NCI-H2196 treated with DMSO at 0.1 percent for 48 hours (cell line): Measurements from ENCODE around the gene SPTBN1.

Source experiments
- DNase-seq: peaks from one replicate; lab custom pipeline; 2025; ENCODE audit not compliant: unreplicated experiment; lab: John Stamatoyannopoulos, UW

The SPTBN1 gene

DNA sequence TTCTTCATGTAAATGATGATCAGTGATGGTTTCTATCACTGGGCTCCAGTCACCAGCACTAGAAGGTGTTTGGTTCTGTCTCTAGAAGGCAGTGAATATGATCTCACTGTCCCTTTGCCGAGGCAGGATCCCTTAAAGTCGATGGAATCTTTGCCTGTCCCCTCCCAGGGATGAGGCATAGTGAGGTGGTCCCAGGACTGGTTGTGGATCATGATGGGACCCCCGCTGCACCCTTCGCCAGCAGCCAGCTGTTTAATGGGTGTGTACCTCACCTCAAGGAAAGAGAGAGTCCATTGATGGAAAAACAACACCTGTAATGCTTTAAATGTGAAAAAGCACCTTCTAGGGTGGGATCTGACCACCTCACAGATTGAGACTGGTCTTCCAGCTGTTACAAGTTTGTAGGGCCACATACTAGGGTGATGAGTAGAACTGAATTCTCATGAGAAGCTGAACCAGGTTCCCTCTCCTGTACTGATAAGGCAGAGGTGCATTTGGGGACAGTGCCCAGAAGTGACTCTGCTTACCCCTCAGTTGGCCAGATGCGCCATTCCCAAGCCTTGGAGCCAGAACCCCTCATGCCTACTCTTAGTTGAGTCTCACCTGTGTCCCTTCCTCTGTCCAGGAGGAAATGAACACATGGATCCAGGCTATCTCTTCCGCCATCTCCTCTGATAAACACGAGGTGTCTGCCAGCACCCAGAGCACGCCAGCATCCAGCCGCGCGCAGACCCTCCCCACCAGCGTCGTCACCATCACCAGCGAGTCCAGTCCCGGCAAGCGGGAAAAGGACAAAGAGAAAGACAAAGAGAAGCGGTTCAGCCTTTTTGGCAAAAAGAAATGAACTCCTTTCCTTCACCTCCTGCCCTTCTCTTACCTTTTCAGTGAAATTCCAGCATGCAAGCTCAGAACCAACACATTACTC, 211.9 kb downstream of the SPTBN1 start:
- no peak for DNase-seq

DNA sequence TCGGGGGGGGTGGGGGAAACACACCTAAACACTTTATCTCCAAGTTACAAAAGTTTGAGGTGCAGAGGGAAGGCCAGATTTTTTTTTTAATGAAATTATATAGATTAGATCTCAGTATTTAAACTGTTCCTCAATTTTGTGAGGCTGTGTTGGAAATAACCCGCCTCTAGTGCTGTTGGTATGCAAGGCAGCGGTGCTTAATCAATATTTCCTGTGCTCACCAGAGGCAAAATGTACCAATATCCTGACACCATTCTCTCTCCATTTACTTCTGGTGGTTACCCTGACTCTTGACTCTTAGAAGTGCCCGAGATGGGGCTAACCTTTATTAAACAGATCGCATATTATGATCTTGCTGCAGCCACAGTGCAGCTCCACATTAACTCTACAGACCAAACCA, 212.6 kb downstream of the SPTBN1 start:
- no peak for DNase-seq

DNA sequence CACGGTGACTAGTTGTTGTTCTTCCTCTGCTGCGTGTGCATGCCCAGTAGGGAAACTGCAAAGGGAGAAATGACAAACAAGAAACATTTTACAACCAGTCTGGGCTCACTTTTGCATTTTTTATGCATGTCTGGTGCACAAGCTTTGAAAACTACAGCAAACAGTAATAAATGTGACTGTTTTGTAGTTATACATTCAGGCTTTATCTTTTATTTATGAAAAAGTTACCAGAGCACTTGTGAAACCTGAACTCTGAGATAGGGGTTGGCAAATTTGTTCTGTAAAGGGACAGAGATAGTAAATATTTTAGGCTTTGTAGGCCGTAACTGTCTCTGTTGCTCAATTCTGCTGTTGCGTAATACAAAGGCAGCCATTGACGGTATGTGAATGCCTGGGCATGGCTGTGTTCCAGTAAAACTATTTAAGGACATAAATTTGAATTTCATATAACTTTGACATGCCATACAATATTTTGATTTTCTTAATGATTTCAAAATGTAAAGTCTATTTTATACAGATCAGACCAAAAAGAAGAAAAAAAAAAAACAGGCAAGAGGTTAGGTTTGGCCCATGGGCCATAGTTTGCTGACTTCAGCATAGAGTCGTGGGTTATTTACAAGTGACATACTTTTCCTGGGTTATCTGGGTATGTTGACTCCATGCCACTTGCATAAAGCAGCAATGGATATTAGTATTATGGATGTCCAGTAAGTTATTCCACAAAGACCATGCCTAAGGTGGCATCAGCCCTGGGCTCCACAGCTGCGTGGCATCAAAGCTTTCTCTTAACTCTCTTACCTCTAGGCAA, 213.8 kb downstream of the SPTBN1 start:
- no peak for DNase-seq

DNA sequence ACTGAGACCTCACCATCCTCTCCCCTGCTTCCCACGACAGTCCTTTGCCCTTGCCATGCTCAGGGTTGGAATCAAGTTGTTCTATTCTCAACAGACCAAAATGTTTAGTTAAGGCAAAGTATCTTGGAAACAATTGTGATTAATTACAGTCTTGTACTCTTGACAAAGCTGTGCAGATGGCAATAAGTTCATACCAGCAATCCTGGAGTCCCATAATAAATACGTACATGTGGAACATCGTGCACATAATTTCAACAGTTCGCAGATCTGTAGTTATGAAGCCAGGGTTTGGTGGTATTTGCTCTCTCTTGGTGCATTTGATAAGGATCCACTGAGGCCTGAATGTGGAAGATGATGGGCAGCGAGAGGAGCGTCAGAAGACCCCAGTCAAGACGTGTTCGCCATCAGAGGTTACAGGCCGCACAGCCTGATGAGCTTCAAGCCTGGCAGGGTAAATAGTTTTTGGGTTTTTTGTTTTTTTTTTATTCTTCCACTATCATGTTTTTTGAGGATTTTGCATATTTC, 214.4 kb downstream of the SPTBN1 start:
- no peak for DNase-seq

DNA sequence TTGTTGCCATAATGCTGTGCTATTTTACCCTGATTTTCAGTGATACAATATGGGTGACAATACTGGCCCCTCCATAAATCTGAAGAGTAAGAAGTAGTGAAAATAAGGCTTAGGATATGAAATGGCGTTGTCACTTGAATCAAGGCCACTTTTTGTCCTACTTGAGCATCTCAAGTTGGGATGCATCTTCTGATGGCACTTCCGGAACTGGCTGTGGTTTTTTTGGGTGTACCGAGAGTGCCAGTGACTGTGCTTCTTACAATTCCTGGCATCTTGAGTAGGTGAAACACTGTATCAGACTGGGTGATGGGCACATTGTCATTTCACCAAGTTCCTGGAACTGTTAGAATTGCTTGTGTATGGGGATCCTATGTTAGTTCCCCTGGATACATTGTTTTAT, 214.9 kb downstream of the SPTBN1 start:
- DNase-seq, result no peak

DNA sequence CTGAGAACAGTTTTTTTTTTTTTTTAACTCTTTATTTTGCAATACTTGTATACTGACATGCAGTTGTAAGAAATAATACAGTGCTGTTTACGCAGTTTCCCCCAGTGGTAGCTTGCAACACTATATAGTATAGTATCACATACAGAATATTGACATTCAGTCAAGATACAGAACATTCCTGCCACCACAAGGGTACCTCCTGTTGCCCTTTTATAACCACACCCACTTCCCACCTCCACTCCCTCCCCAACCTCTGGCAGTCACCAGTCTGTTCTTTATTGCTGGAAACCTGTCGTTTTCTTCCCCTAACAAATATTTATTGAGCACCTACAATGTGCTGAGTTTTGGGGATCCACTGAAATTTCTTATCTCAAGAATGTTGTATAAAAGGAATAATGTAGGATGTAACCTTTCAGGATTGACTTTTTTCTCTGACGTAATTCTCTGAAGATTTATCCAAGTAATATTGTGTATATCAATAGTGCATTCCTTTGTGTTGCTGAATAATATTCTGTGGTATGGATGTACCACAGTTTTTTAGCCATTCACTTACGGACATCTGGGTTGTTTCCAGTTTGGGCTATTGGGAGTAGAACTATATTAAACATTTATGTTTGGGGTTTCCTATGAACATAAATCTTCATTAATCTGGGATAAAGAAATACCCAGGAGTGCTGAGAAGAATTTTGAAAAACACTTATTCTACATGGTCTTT, 215.9 kb downstream of the SPTBN1 start:
- DNase-seq, result no peak

DNA sequence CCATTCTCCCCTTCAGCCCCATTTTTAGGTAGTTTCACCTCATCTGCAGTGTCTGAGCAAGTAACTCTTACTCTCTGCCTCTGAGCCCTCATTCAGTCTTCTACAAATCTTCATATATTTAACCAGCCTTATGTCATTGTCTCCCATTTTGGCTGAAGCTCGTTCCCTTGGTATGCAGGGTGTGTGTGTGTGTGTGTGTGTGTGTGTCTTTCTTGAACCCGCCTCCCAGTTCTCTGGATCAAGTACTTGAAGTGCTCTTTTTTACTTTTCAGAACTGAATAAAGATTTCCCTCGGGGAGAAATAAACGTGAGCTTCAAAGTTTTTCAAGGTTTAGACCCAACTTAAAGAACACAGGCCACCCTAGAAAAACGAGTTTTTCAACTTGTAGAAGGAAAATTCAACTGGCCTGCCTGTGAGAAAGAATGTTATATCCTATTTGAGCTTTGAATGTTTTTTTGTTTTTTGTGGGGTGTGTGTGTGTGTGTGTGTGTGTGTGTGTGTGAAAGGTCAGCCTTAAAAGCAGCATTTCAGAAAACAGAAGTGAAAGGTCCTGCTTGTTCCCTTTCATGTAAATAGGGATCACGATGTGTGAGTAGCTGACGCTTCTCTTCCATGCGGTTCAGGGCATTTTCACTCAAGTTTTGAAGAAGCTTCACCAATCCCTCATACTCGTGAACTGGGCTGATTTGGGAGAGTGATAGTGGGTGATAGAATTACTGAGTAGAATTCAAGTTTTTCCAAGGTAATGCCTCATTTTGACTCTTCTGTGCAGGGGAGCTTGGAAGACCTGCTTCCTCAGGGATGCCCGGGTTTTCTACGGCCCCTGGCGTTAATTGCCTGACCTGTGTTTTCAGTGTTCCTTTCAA, 216.7 kb downstream of the SPTBN1 start:
- DNase-seq, result no peak

DNA sequence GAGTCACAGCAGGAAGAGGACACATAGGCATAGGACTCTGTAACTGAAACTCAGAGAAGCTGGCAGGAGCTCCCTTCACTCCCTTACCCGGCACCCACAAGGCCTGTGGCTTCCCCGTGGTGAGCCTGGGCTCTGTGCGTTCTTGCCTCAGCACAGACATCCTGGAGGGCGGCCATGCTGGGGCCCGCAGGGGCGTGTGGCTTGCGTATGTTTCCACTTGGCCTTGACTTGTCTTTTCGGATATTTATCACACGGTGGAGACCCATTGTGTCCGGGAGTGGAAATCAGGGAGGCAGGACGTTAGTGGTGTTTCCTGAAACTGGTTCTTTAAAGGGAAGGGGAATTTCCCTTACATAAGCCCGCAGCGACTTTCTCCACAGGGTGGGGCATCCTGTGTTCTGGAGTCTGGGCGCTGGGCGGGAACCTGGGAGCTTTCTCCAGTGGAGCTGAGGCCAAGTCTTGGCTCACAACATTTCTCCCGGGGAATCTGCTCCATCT, 217.4 kb downstream of the SPTBN1 start:
- DNase-seq, result no peak

DNA sequence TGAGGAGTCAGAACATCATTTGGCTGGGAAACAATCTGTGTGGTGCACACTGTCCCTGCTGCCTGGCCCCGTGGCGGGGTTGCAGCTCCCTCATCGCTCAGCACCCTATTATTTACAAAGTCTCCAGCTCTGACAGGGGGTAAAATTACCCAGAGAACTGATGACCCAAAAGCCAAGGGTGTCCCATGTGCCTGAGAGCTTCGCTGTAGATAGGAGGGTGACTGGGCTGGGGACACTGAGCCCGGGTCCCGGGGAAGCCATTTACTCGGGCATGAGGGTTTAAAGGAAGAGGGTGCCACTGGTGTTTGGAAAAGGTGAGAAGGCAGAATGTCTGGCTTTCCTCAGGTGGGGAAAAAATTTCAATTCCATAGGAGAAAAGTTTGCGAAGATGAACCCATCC, 219.2 kb downstream of the SPTBN1 start:
- no peak for DNase-seq

DNA sequence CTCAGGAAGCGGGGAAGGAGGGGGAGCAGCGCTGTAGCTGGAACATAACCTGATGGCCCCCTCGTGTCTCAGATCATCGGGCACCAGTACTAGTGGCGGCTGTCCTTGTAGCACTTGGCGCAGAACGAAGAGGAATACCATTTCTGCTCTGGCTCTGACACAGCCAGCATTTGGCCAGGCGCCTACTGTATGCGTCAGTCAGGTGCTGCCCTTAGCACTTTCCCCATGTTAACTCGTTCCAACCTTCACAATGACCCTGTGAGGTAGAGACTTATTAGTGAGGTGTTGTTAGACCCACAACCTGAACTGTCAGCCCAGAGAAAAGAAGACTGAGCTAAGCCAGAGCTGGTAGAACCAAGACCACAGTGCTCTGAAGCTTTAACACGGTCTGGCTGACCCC, 219.6 kb downstream of the SPTBN1 start:
- DNase-seq, result no peak

DNA sequence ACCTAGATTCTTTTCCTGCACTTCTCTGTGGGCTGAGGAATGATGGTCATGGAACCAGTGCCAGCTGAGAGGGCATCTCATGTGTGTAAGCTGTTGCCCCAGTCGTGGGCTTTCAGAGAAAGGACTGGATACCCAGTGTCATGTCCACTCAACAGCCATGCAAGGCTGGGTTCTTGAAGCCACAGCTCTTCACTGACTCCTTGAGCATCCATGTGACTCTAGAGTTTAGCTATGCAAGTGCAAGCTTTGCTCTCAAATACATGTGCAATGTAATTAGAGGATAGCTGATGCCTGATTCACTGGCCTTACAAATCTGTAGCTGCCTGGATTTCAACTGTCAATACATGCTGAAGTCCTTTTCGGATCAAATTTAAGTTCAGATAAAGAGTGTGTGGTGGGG, 220.5 kb downstream of the SPTBN1 start:
- DNase-seq, result no peak

DNA sequence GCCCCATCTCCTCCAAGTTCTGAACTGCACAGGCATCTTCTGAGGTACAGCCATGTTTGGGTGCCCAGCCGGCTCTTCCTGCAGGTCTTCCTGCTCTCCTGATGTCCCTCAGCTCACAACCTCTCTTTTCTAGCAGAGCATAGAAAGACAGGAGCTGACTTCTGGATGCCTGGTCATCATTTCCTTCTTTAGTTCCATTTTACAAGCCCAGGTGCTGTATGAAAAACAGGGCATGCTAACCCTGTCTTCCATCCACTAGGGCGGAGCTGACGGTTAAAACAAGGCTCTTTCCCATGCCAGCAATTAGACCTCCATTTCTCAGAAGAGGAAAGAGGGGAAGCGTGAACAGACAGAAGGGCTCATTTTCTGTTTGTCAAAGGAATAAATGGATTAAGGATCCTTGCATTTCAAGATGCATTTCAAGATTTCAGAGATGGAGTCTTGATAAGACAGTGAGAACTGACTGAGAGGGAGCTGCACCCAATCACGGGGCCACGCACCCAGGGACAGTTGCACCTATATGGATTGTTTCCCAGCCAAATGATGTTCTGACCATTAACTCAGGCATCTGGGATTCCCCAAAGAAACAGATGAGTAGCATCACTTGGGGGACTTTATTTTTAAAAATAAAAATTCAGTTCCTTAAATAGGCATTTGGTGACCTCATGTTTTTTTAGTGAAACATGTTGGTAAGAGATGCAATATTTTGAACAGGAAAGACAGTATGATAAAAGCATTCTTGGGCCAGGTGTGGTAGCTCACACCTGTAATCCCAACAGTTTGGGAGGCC, 221.5 kb downstream of the SPTBN1 start:
- no peak for DNase-seq

DNA sequence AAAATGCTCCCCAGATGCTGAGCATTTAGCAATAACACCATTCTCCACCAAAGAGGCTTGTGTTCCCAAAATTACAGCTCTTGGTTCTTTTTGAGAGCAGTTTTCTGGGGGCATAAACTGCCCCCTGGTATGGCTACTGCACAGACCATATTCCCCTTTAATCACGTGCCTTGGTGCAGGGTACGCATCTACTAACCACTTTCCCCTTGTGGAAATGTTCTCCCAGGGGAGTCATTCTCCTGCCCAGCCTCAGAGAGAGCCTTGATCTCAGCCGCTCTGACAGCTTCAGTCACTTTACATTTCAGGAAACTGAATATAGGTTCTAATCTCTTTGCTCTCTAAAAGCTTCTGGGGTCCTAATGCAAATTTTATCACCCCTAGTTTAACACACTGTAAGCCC, 222.6 kb downstream of the SPTBN1 start:
- DNase-seq, result no peak

DNA sequence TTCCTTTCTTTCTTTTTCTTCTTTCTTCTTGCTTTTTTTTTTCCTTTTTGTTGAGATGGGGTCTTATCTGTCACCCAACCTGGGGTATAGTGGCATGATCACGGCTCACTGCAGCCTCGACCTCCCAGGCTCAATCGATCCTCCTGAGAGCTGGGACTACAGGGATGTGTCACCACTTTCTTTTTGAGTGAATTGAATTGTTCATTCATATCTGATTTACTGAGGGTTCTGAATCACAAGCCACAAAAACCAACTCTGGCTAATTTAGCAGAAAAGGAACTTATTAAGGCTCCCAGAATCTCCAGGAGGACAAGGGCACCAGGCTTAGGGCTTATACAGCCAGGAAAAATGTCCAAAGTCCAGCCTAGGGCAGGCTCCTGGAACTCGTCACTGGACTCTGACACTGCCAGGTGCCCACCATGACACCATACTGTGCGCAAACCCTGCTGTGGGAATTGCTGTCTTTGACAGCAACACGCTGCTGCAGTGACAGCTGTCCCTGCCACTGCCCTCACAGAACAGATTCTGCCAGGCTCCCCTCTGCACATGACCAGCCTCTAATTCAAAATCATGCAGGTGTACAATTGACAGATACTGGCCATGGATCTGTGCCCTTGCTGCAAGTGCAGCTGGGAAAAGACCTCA, 224.4 kb downstream of the SPTBN1 start:
- no peak for DNase-seq

DNA sequence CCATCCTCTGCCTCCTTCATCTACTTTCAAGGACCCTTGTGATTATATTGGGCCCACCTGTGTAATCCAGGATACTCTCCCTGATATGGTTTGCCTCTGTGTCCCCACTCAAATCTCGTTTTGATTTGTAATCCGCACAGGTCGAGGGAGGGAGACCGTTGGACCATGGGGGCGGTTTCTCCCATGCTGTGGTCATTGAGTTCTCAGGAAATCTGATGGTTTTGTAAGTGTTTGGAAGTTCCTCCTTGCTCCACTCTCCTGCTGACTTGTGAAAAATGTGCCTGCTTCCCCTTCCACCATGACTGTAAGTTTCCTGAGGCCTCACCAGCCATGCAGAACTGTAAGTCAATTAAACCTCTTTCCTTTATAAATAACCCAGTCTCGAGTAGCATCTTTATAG, 225.3 kb downstream of the SPTBN1 start:
- DNase-seq, result no peak

DNA sequence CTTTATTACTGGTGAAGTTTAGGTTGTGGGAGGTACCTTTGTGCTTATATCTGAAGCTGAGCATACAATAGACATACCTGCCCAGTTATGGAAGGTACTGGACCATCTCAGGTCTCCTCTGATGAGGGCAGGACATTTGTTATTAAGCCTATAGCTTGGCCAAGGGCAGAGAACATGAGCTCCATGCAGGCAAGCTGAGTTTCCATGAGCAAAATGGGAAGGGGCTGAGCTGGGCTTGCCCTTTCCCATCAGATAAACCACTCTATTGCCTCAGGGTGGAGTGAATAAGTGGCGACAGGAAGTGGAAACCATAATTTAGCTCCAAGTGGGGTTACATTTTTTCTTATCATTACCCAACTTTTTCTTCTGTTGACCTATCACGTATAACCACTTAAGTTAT, 227.5 kb downstream of the SPTBN1 start:
- DNase-seq, result no peak

DNA sequence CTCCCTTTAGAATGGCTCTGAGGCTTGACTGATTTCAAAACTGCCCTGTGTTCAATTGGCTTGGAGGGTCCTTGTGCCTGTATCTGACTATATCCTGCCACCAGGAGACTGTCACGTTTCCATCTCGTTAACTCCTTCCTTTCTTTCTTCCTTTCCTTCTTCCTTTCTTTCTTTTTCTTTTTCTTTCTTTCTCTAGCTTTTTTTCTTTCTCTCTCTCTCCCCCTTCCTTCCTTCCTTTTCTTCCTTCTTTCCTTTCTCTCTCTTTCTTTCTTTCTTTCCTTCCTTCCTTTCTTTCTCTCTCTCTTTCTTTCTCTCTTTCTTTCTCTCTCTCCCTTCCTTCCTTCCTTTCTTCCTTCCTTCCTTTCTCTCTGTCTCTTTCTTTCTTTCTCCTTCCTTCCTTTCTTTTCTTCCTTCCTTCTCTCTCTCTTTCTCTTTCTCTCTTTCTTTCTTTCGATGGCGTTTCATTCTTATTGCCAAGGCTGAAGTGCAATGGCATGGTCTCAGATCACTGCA, 229.2 kb downstream of the SPTBN1 start:
- no peak for DNase-seq

DNA sequence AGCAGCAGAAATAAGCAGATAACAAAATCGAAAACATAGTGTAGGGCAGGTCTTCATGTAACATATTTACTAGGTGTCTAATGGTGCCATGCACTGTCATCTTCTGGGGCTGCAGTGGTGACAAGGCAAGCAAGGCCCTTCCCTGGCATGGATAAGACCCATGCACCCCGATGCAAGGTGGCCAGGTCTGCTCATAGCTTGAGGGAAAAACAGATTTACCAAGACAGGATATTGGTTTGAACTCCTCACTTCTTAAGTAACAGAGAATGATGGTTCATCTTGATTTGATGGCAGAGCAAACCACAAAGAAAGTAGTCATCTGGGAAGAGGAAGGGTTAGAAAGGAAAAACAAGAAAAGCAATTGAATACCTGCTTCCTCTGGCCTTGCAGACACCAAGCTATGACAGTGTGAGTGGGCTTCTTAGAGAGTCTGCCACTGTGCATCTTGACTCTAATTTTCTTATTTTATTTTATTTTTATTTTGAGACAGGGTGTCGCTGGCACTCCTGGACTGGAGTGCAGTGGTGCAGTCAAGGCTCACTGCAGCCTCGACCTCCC, 231.5 kb downstream of the SPTBN1 start:
- no peak for DNase-seq
